ENCODE measurements around the gene B2M. TPM values are rescaled to one million over a fixed set of nuclear protein-coding genes. Genes with fewer than 3 reads are reported as not detected.

B2M gene
- total RNA-seq, 1 experiment from 2014 or later, result 81.0 TPM

DNA sequence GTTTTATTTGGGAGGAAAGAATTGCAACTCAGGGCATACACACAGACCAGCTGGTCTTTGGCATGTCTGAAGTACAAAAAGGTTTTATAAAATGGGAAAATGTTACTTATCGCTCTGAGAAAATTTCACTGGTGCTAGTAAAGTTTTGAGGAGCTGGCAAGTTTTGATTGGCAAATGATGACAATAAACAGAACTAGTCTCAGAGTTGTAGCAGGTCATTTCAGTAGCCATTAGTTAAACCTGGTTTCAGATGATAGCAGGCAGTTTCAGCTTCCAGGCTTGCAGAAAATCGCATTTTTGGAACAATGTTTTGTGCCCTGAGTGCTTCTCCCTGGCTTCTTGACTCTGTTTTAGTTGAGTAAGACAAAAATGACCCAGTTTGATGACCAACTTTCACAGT lies 10.7 kb downstream of the B2M start:
- Histone ChIP-seq H4K20me1 (ENCODE audit: control insufficient read depth, insufficient read depth, insufficient read length) (no peaks in the 10 kb centered on the region), H3K79me2 (ENCODE audit: insufficient read depth, low read length) (no peaks in the 10 kb centered on the region), H3K9ac (ENCODE audit: extremely low read depth, insufficient read length, low read length) (no peak overlapping the region), H4K5ac (ENCODE audit: insufficient read length, low read depth, low read length) (no peak overlapping the region), H3K23me2 (ENCODE audit: insufficient read length, low read depth, low read length, poor library complexity, severe bottlenecking) (no peaks in the 10 kb centered on the region), H3K27ac (ENCODE audit: insufficient read length, low read depth, low read length) (no peak overlapping the region), H2BK20ac (ENCODE audit: low read depth, low read length, poor library complexity, severe bottlenecking) (no peak overlapping the region), H2BK120ac (ENCODE audit: low read depth, low read length, poor library complexity, severe bottlenecking) (no peak overlapping the region), H3K4me1 (ENCODE audit: insufficient read depth, low read length) (peaks cover 3% of the 10 kb centered on the region; the same call in 1 of the 2 replicates), H4K91ac (ENCODE audit: insufficient read length, low read depth, low read length) (no peak overlapping the region), H3K14ac (ENCODE audit: insufficient read depth, low read length) (no peak overlapping the region), H3K79me1 (ENCODE audit: insufficient read depth, low read depth, low read length, poor library complexity, severe bottlenecking) (no peaks in the 10 kb centered on the region), H4K8ac (replicated peaks; ENCODE audit: insufficient read length, low read depth, low read length) (no peak overlapping the region), H2BK5ac (ENCODE audit: insufficient read length, low read length) (no peak overlapping the region), H3K9me3 (ENCODE audit: control insufficient read depth, low read depth, low read length) (no peaks in the 10 kb centered on the region), H3K4me2 (ENCODE audit: insufficient read depth, insufficient read length, low read length) (no peak overlapping the region), H2BK12ac (ENCODE audit: insufficient read length, low read depth, low read length) (no peak overlapping the region), H2BK15ac (ENCODE audit: low read depth, low read length) (no peak overlapping the region), H3K23ac (ENCODE audit: insufficient read length, low read depth, low read length) (no peak overlapping the region), H2AFZ (ENCODE audit: low read length) (no peak overlapping the region), H3K18ac (ENCODE audit: insufficient read length, low read depth, low read length) (no peak overlapping the region), H3T11ph (ENCODE audit: low read length) (no peak overlapping the region), H3K4ac (ENCODE audit: low read depth, low read length) (no peak overlapping the region), H3K27me3 (ENCODE audit: insufficient read depth, low read length) (no peaks in the 10 kb centered on the region), H3K56ac (ENCODE audit: insufficient read length, low read depth, low read length) (no peak overlapping the region), H2AK5ac (ENCODE audit: insufficient read length, low read length) (no peak overlapping the region)
- Mint-ChIP-seq H3K4me1 (peaks cover 13 to 19% of the 10 kb centered on the region in 2 experiments), H3K36me3 (ENCODE audit: insufficient read depth in 1 of 3, low read depth in 3 of 3) (peaks cover 0 to 7% (median 5%) of the 10 kb centered on the region in 3 experiments; a peak in 3 of 7 replicates), H3K27me3 (ENCODE audit: low read depth) (no peaks in the 10 kb centered on the region), H3K9me3 (no peaks in the 10 kb centered on the region), H3K4me3 (no peak overlapping the region), H3K27ac (no peak overlapping the region)
- TF ChIP-seq, protein P1, sequence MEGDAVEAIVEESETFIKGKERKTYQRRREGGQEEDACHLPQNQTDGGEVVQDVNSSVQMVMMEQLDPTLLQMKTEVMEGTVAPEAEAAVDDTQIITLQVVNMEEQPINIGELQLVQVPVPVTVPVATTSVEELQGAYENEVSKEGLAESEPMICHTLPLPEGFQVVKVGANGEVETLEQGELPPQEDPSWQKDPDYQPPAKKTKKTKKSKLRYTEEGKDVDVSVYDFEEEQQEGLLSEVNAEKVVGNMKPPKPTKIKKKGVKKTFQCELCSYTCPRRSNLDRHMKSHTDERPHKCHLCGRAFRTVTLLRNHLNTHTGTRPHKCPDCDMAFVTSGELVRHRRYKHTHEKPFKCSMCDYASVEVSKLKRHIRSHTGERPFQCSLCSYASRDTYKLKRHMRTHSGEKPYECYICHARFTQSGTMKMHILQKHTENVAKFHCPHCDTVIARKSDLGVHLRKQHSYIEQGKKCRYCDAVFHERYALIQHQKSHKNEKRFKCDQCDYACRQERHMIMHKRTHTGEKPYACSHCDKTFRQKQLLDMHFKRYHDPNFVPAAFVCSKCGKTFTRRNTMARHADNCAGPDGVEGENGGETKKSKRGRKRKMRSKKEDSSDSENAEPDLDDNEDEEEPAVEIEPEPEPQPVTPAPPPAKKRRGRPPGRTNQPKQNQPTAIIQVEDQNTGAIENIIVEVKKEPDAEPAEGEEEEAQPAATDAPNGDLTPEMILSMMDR (conservative IDR thresholded peaks at IDR 0.05), result no peak
- DNase-seq, result no peak
- no CpG with 5 or more reads among the region's 2 CpGs for WGBS (ENCODE audit: extremely low coverage, insufficient read length, low lambda C conversion rate)
